Measurements from ENCODE around the gene KIAA0232. TPM values are rescaled to one million over a fixed set of nuclear protein-coding genes. Genes with fewer than 3 reads are reported as not detected.

KIAA0232 gene
- total RNA-seq, 6 experiments from 2014 or later, result 12.0 to 23.8 (median 16.5) TPM

GRCh38 chr4:6750286-6751221 lies 32.0 kb upstream of the KIAA0232 start:
- DNase-seq (peak; percentile 21 to 74 (median 67)), ATAC-seq (peak in 2 of 4 donors; percentile 1 to 5)
- H3K27ac ChIP-seq, result peak overlapping the region; percentile 59 to 89 (median 75)
- TF ChIP-seq CTCF (IDR thresholded peaks at IDR 0.05), result no peak
- no peak for TF ChIP-seq POLR2A (IDR thresholded peaks at IDR 0.05)
- H3K36me3 ChIP-seq, result no peaks in the 10 kb centered on the region
- no peaks in the 10 kb centered on the region for H3K9me3 ChIP-seq
- WGBS (ENCODE audit: insufficient coverage, low coverage, low lambda C conversion rate, missing lambda C conversion rate), result 34% methylated on average over 7 of the region's 23 CpGs
- peak overlapping the region in 1 of 3 donors; percentile 37 for H3K4me3 ChIP-seq
- H3K27me3 ChIP-seq, result no peaks in the 10 kb centered on the region
- peaks cover 0 to 84% (median 39%) of the 10 kb centered on the region in 4 donors for H3K4me1 ChIP-seq
- intact Hi-C loops (cut with DNase I), result no loop called here

GRCh38 chr4:6751611-6752485 lies 30.7 kb upstream of the KIAA0232 start:
- peak; percentile 47 to 63 (median 59) for DNase-seq
- intact Hi-C loops (cut with DNase I), result no loop called here
- Histone ChIP-seq H3K27ac (peak overlapping the region; percentile 47 to 89 (median 75)), H3K4me3 (no peak overlapping the region), H3K4me1 (peaks cover 0 to 82% (median 38%) of the 10 kb centered on the region in 4 donors), H3K9me3 (no peaks in the 10 kb centered on the region), H3K27me3 (no peaks in the 10 kb centered on the region), H3K36me3 (no peaks in the 10 kb centered on the region)
- peak in 2 of 4 donors; percentile 9 to 10 for ATAC-seq
- 51% methylated on average over 16 of the region's 18 CpGs for WGBS (ENCODE audit: insufficient coverage, low coverage, low lambda C conversion rate, missing lambda C conversion rate)
- no peak for TF ChIP-seq CTCF (IDR thresholded peaks at IDR 0.05)
- peak; percentile 42 for TF ChIP-seq POLR2A (IDR thresholded peaks at IDR 0.05)

- ATAC-seq (no peak), DNase-seq (no peak)
- H3K27me3 ChIP-seq, result no peaks in the 10 kb centered on the region
- H3K27ac ChIP-seq, result peak overlapping the region; percentile 47 to 89 (median 75)
- no peak overlapping the region for H3K4me3 ChIP-seq
- peaks cover 0 to 75% (median 36%) of the 10 kb centered on the region in 4 donors for H3K4me1 ChIP-seq
- no peaks in the 10 kb centered on the region for H3K9me3 ChIP-seq
- intact Hi-C loops (cut with DNase I), result no loop called here
- no peak for TF ChIP-seq POLR2A (IDR thresholded peaks at IDR 0.05)
- TF ChIP-seq CTCF (IDR thresholded peaks at IDR 0.05), result no peak
- 60% methylated on average over 6 of the region's 6 CpGs for WGBS (ENCODE audit: insufficient coverage, low coverage, low lambda C conversion rate, missing lambda C conversion rate)
- no peaks in the 10 kb centered on the region for H3K36me3 ChIP-seq
Measured at GRCh38 chr4:6752486-6752829, 30.1 kb upstream of the KIAA0232 start.

GRCh38 chr4:6753103-6753560 lies 29.4 kb upstream of the KIAA0232 start:
- H3K4me3 ChIP-seq, result peak overlapping the region in 2 of 3 donors; percentile 42 to 45
- peaks cover 0 to 69% (median 32%) of the 10 kb centered on the region in 4 donors for H3K4me1 ChIP-seq
- peak; percentile 95 for TF ChIP-seq POLR2A (IDR thresholded peaks at IDR 0.05)
- TF ChIP-seq CTCF (IDR thresholded peaks at IDR 0.05), result peak in 1 of 4 donors; percentile 9
- DNase-seq (peak; percentile 86 to 95 (median 93)), ATAC-seq (peak; percentile 52 to 61 (median 56))
- no peaks in the 10 kb centered on the region for H3K9me3 ChIP-seq
- intact Hi-C loops (cut with DNase I), result no loop called here
- H3K27ac ChIP-seq, result peak overlapping the region; percentile 47 to 89 (median 75)
- no peaks in the 10 kb centered on the region for H3K27me3 ChIP-seq
- WGBS (ENCODE audit: insufficient coverage, low coverage, low lambda C conversion rate, missing lambda C conversion rate), result 36% methylated on average over 4 of the region's 18 CpGs
- H3K36me3 ChIP-seq, result no peaks in the 10 kb centered on the region

Measured in right lobe of liver (tissue), 6 donors.